ENCODE measurements around the gene RHPN2.
"Not testable (repeated sequence)": the region's sequence is repeated elsewhere in the genome, so short reads cannot be mapped to it uniquely, and the experiment has no call there.

DNA sequence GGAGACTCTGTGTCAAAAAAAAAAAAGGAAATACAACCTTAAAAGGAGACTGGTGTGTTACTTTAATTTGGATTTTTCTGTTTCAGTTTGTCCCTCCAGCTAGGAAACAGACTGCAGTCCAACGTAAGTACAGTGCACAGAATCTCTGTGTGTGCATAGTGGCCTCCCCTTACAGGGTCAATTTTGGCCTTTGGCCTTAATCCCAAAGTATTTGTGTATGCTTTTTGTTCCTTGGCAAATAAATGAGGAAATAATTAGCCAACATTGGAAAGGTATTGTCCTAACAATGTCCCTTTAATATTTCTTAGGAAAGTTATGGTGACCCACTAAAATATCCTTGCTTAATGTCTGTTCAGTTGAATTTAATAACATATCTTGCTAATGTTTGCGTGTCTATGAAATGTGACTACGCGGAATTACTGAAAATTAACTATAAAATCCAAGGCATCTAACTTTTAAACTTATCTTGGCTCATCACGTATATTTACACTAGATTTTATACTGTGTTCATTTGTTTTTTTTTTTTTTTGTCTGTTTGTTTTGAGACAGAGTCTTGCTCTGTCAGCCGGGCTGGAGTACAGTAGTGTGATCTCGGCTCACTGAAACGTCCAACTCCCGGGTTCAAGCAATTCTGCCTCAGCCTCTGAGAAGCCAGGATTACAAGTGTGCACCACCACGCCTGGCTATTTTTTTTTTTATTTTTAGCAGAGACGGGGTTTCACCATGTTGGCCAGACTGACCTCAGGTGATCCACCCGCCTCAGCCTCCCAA, 39.0 kb downstream of the RHPN2 start:
- TF ChIP-seq, protein P1, sequence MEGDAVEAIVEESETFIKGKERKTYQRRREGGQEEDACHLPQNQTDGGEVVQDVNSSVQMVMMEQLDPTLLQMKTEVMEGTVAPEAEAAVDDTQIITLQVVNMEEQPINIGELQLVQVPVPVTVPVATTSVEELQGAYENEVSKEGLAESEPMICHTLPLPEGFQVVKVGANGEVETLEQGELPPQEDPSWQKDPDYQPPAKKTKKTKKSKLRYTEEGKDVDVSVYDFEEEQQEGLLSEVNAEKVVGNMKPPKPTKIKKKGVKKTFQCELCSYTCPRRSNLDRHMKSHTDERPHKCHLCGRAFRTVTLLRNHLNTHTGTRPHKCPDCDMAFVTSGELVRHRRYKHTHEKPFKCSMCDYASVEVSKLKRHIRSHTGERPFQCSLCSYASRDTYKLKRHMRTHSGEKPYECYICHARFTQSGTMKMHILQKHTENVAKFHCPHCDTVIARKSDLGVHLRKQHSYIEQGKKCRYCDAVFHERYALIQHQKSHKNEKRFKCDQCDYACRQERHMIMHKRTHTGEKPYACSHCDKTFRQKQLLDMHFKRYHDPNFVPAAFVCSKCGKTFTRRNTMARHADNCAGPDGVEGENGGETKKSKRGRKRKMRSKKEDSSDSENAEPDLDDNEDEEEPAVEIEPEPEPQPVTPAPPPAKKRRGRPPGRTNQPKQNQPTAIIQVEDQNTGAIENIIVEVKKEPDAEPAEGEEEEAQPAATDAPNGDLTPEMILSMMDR (IDR thresholded peaks at IDR 0.05) = not testable (repeated sequence)
- not testable (repeated sequence) for TF ChIP-seq POLR2A, POLR2AphosphoS5 (IDR thresholded peaks at IDR 0.05)

All from breast epithelium (tissue), 3 donors.